ENCODE data around the gene CAD. TPM values are rescaled to one million over a fixed set of nuclear protein-coding genes. Genes with fewer than 3 reads are reported as not detected.

The CAD gene
- total RNA-seq, 2 donors from 2014 or later, result 120 to 127 TPM

DNA sequence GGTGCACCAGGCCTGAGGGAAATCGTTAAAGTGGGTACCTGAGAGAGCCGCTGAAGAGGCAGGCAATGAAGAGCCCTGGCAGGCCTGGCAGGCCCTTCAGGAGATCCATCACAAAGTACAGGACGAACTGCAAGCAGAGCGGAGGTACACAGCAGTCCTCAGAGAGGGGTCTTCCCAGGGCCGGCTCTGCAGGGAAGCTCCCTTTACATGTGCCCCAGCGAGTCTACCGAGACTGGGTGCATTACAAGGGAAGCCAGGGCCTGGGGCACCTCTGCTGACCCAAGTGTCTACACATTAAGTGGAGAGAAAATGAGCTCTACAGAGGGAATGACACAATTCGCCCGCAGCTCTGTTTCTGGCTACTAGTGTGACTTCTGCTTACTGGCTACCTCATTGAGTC lies 13.4 kb upstream of the CAD start:
- Mint-ChIP-seq H3K27ac (no peak overlapping the region), H3K4me3 (no peak overlapping the region), H3K27me3 (ENCODE audit: insufficient read depth) (no peaks in the 10 kb centered on the region), H3K36me3 (ENCODE audit: low read depth) (peaks cover 87% of the 10 kb centered on the region), H3K4me1 (peaks cover 9% of the 10 kb centered on the region), H3K9me3 (no peaks in the 10 kb centered on the region)
- peak; percentile 13 for DNase-seq
- WGBS, 2 experiments (ENCODE audit: insufficient coverage in 1 of 2, insufficient read length in 1 of 2), result 87 to 92% methylated on average over 7 to 9 of the region's 9 CpGs
- Histone ChIP-seq H3K4me3 (ENCODE audit: low read length) (no peak overlapping the region), H3K9ac (ENCODE audit: extremely low read depth, low read length, poor library complexity, severe bottlenecking) (no peak overlapping the region), H3K27me3 (ENCODE audit: control insufficient read depth, insufficient read depth, low read length, poor library complexity, severe bottlenecking) (no peaks in the 10 kb centered on the region), H3K36me3 (ENCODE audit: control insufficient read depth, insufficient read depth, low read length) (peaks cover 71% of the 10 kb centered on the region), H3K4me1 (ENCODE audit: control insufficient read depth, insufficient read depth, low read length) (no peaks in the 10 kb centered on the region), H3K9me3 (ENCODE audit: control insufficient read depth, low read length) (no peaks in the 10 kb centered on the region), H3K27ac (ENCODE audit: low read depth, low read length) (no peak overlapping the region)
- TF ChIP-seq, protein P1, sequence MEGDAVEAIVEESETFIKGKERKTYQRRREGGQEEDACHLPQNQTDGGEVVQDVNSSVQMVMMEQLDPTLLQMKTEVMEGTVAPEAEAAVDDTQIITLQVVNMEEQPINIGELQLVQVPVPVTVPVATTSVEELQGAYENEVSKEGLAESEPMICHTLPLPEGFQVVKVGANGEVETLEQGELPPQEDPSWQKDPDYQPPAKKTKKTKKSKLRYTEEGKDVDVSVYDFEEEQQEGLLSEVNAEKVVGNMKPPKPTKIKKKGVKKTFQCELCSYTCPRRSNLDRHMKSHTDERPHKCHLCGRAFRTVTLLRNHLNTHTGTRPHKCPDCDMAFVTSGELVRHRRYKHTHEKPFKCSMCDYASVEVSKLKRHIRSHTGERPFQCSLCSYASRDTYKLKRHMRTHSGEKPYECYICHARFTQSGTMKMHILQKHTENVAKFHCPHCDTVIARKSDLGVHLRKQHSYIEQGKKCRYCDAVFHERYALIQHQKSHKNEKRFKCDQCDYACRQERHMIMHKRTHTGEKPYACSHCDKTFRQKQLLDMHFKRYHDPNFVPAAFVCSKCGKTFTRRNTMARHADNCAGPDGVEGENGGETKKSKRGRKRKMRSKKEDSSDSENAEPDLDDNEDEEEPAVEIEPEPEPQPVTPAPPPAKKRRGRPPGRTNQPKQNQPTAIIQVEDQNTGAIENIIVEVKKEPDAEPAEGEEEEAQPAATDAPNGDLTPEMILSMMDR (conservative IDR thresholded peaks at IDR 0.05), result no peak

DNA sequence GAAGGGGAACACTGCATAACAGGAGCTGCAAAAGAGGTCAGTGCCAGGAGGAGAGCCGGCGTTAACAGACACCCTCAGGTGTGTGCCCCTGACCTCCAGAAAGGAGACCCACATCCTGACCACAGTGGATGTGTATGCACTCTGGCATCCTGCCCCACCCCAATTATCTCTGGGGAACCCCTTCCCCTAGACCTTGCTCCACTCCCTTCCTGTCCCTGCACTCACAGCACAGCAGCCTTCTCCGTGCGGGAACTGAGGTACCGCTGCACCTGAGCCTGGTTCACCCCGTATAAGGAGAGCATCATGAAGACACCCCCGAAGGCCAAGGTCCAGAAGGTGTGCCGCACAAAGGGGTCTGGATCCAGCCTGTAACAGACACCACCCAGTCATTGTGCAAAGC lies 12.6 kb upstream of the CAD start:
- H3K4me1 ChIP-seq (ENCODE audit: control insufficient read depth, insufficient read depth, low read length), result peaks cover 6% of the 10 kb centered on the region
- peaks cover 90% of the 10 kb centered on the region for H3K36me3 Mint-ChIP-seq (ENCODE audit: low read depth)
- H3K27me3 Mint-ChIP-seq (ENCODE audit: insufficient read depth), result no peaks in the 10 kb centered on the region
- WGBS, 2 experiments (ENCODE audit: insufficient coverage in 1 of 2, insufficient read length in 1 of 2), result 95 to 100% methylated on average over 4 to 8 of the region's 8 CpGs
- peaks cover 18% of the 10 kb centered on the region for H3K4me1 Mint-ChIP-seq
- TF ChIP-seq, protein P1 (conservative IDR thresholded peaks at IDR 0.05), result no peak
- DNase-seq, result no peak
- H3K9me3 Mint-ChIP-seq, result no peaks in the 10 kb centered on the region
- H3K36me3 ChIP-seq (ENCODE audit: control insufficient read depth, insufficient read depth, low read length), result peaks cover 77% of the 10 kb centered on the region
- no peak overlapping the region for H3K9ac ChIP-seq (ENCODE audit: extremely low read depth, low read length, poor library complexity, severe bottlenecking)
- H3K4me3 Mint-ChIP-seq, result no peak overlapping the region
- H3K27ac ChIP-seq (ENCODE audit: low read depth, low read length), result no peak overlapping the region
- H3K27me3 ChIP-seq (ENCODE audit: control insufficient read depth, insufficient read depth, low read length, poor library complexity, severe bottlenecking), result no peaks in the 10 kb centered on the region
- no peak overlapping the region for H3K27ac Mint-ChIP-seq
- H3K9me3 ChIP-seq (ENCODE audit: control insufficient read depth, low read length), result no peaks in the 10 kb centered on the region
- no peak overlapping the region for H3K4me3 ChIP-seq (ENCODE audit: low read length)

DNA sequence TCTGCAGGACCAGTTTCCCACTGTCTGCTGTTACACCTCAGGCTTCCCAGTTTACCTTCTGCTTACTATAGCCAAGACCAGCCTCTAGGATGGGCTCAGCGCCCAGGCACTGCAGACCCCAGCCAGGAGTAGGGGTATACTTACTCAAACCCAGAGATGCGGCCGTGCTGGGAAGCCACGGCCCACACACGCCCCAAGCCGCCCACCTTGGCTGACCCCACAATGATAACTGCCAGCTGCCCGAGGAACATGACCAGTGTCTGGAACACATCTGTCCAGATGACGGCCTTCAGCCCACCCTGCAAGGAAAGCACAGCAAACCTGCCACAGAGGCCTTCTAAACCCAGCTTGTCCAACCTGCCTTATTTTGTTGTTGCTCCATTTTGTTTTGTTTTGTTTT lies 12.0 kb upstream of the CAD start:
- Mint-ChIP-seq H3K27me3 (ENCODE audit: insufficient read depth) (no peaks in the 10 kb centered on the region), H3K4me3 (no peak overlapping the region), H3K27ac (no peak overlapping the region), H3K4me1 (peaks cover 24% of the 10 kb centered on the region), H3K36me3 (ENCODE audit: low read depth) (peaks cover 90% of the 10 kb centered on the region), H3K9me3 (no peaks in the 10 kb centered on the region)
- TF ChIP-seq, protein P1 (conservative IDR thresholded peaks at IDR 0.05), result no peak
- Histone ChIP-seq H3K27ac (ENCODE audit: low read depth, low read length) (no peak overlapping the region), H3K9me3 (ENCODE audit: control insufficient read depth, low read length) (no peaks in the 10 kb centered on the region), H3K4me3 (ENCODE audit: low read length) (no peak overlapping the region), H3K27me3 (ENCODE audit: control insufficient read depth, insufficient read depth, low read length, poor library complexity, severe bottlenecking) (no peaks in the 10 kb centered on the region), H3K9ac (ENCODE audit: extremely low read depth, low read length, poor library complexity, severe bottlenecking) (no peak overlapping the region), H3K4me1 (ENCODE audit: control insufficient read depth, insufficient read depth, low read length) (peaks cover 7% of the 10 kb centered on the region), H3K36me3 (ENCODE audit: control insufficient read depth, insufficient read depth, low read length) (peaks cover 84% of the 10 kb centered on the region)
- WGBS, 2 experiments (ENCODE audit: insufficient coverage in 1 of 2, insufficient read length in 1 of 2), result 93 to 96% methylated on average over 8 of the region's 8 CpGs
- no peak for DNase-seq

Data from endodermal cell (in vitro differentiated cells).